ENCODE results near the gene FASTK. TPM values are rescaled to one million over a fixed set of nuclear protein-coding genes. Genes with fewer than 3 reads are reported as not detected.

The FASTK gene
- total and polyA plus RNA-seq, 2 of the 4 experiments (the other 2 are of a cell fraction) = 53.8 to 115 TPM

DNA sequence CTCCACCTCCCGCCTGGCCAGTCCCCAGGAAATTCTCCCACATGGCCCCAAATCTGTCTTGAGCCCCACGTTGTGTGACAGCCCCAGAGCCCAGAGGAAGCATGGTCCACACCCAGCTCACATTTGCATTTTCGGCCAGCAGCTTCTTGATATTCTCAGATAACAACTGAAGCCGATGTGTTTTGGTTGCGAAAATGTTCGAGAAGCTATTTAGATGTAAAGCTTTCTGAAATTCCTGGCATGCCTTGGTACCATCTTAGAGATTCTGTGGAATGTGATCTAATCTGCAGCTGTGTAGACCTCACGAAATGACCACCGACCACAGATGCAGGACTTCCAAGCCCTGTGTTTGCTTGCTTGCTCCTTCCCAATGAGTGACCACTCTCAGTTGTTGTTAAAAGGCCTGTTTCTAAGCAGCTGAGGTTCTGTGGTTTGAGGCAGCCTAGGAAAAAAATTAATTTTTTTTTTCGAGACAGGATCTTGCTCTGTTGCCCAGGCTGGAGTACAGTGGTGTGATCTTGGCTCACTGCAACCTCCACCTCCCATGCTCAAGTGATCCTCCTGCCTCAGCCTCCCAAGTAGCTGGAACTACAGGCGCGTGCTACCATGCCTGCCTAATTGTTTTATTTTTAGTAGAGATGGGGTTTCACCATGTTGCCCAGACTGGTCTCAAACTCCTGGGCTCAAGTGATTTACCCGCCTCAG is 12.4 kb downstream of the FASTK start:
- Histone ChIP-seq H2AFZ (replicated peaks; ENCODE audit: low read length, poor library complexity) (no peak overlapping the region), H3K14ac (replicated peaks; ENCODE audit: low read depth, low read length) (no peak overlapping the region; the same call in 1 of the 2 replicates), H3K9me3 (ENCODE audit: control insufficient read depth, insufficient read depth, low read length) (no peaks in the 10 kb centered on the region), H3K4me3 (ENCODE audit: insufficient read depth, low read depth, low read length) (no peak overlapping the region), H2AK9ac (replicated peaks; ENCODE audit: low read depth, low read length, poor library complexity) (no peak overlapping the region), H3K79me1 (ENCODE audit: low read depth in 1 of 2, low read length in 2 of 2) (peaks cover 13 to 36% of the 10 kb centered on the region in 2 experiments), H4K8ac (ENCODE audit: low read depth in 2 of 2, low read length in 2 of 2) (0 out of 4 replicates have a peak overlapping the region, but pooled peaks of 1 of the 2 experiments have one; percentile 2), H2BK120ac (ENCODE audit: low read depth, low read length) (no peak overlapping the region), H3K9ac (ENCODE audit: low read depth, low read length) (no peak overlapping the region), H3K4ac (ENCODE audit: low read depth, low read length) (peak overlapping the region; percentile 11; the same call in 1 of the 2 replicates), H2BK15ac (ENCODE audit: low read depth, low read length) (no peak overlapping the region), H2BK20ac (ENCODE audit: low read depth, low read length) (no peak overlapping the region), H3K23ac (ENCODE audit: low read depth, low read length) (no peak overlapping the region), H4K5ac (ENCODE audit: low read depth, low read length) (no peak overlapping the region), H4K91ac (ENCODE audit: insufficient read depth, low read depth, low read length) (peak overlapping the region; percentile 17; the same call in 1 of the 2 replicates), H3K56ac (ENCODE audit: extremely low read depth, insufficient read depth, low read length) (no peak overlapping the region), H2AK5ac (ENCODE audit: low read depth, low read length) (no peak overlapping the region), H3K36me3 (ENCODE audit: control insufficient read depth, insufficient read depth, low read length) (peaks cover 77% of the 10 kb centered on the region), H3K4me2 (ENCODE audit: low read depth, low read length) (no peak overlapping the region), H3K4me1 (ENCODE audit: control insufficient read depth, insufficient read depth, low read length) (peaks cover 9% of the 10 kb centered on the region), H3K27me3 (ENCODE audit: control insufficient read depth, insufficient read depth, low read length) (no peaks in the 10 kb centered on the region), H3K9me1 (ENCODE audit: insufficient read depth, low read length) (peaks cover 4% of the 10 kb centered on the region; the same call in 1 of the 2 replicates), H3K18ac (ENCODE audit: low read depth, low read length) (no peak overlapping the region), H3K27ac (ENCODE audit: insufficient read depth, low read length) (peak overlapping the region; percentile 17; the same call in 1 of the 2 replicates), H2BK5ac (ENCODE audit: low read depth, low read length, poor library complexity, severe bottlenecking) (peak overlapping the region; percentile 23), H4K20me1 (ENCODE audit: insufficient read depth, low read length) (peaks cover 14% of the 10 kb centered on the region)
- WGBS, 2 experiments (ENCODE audit: extremely low coverage in 2 of 2, insufficient read length in 1 of 2) = 69% methylated on average over 2 of the region's 12 CpGs; no CpG with 5 or more reads in 1 of the 2 experiments
- ATAC-seq (ENCODE audit: low read depth) = peak; percentile 79
- POLR2A ChIA-PET (ENCODE audit: unreplicated experiment) = interaction anchor here (1.1 kb wide), 1 partner anchor 12 kb away, joined by 7 read pairs; the partner anchor contains the start of gene FASTK
- no TSS peak for BruUV-seq (replicated peaks)
- CTCF ChIA-PET = no interaction called here
- intact Hi-C loops (cut with micrococcal nuclease) (loop anchor here (1.0 kb wide), 1 partner anchor 9 kb away; the partner anchor contains the start of gene SLC4A2), dilution Hi-C loops (cut with HindIII; ENCODE audit: low sequenced_read_pairs, unreplicated experiment) (no loop called here), in situ Hi-C loops (cut with MboI; ENCODE audit: low sequenced_read_pairs) (no loop called here)
- no peak for TF ChIP-seq RAD21 (IDR thresholded peaks at IDR 0.05; ENCODE audit: low read length)
- TF ChIP-seq, protein P1, sequence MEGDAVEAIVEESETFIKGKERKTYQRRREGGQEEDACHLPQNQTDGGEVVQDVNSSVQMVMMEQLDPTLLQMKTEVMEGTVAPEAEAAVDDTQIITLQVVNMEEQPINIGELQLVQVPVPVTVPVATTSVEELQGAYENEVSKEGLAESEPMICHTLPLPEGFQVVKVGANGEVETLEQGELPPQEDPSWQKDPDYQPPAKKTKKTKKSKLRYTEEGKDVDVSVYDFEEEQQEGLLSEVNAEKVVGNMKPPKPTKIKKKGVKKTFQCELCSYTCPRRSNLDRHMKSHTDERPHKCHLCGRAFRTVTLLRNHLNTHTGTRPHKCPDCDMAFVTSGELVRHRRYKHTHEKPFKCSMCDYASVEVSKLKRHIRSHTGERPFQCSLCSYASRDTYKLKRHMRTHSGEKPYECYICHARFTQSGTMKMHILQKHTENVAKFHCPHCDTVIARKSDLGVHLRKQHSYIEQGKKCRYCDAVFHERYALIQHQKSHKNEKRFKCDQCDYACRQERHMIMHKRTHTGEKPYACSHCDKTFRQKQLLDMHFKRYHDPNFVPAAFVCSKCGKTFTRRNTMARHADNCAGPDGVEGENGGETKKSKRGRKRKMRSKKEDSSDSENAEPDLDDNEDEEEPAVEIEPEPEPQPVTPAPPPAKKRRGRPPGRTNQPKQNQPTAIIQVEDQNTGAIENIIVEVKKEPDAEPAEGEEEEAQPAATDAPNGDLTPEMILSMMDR (conservative IDR thresholded peaks at IDR 0.05; ENCODE audit: low read depth, low read length) = no peak
- TF ChIP-seq FOS (IDR thresholded peaks at IDR 0.05; ENCODE audit: low read depth, low read length) = no peak
- no peak for TF ChIP-seq CHD1 (IDR thresholded peaks at IDR 0.05; ENCODE audit: low read depth, low read length)
- TF ChIP-seq, protein P2, sequence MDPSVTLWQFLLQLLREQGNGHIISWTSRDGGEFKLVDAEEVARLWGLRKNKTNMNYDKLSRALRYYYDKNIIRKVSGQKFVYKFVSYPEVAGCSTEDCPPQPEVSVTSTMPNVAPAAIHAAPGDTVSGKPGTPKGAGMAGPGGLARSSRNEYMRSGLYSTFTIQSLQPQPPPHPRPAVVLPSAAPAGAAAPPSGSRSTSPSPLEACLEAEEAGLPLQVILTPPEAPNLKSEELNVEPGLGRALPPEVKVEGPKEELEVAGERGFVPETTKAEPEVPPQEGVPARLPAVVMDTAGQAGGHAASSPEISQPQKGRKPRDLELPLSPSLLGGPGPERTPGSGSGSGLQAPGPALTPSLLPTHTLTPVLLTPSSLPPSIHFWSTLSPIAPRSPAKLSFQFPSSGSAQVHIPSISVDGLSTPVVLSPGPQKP (IDR thresholded peaks at IDR 0.05; ENCODE audit: borderline replicate concordance, low read depth, low read length) = no peak
- TF ChIP-seq SMC3 (IDR thresholded peaks at IDR 0.05; ENCODE audit: low read depth, low read length) = no peak
- no peak for TF ChIP-seq RFX5 (IDR thresholded peaks at IDR 0.05; ENCODE audit: low read depth, low read length)
- TF ChIP-seq POLR2A (IDR thresholded peaks at IDR 0.05; ENCODE audit: low read depth, low read length) = no peak
- TF ChIP-seq MAZ (IDR thresholded peaks at IDR 0.05; ENCODE audit: borderline replicate concordance, low read depth, low read length) = no peak
- no peak for TF ChIP-seq MXI1 (IDR thresholded peaks at IDR 0.05; ENCODE audit: borderline replicate concordance, low read depth, low read length)
- no peak for TF ChIP-seq BHLHE40 (IDR thresholded peaks at IDR 0.05; ENCODE audit: low read depth, low read length)
- TF ChIP-seq, protein P3, sequence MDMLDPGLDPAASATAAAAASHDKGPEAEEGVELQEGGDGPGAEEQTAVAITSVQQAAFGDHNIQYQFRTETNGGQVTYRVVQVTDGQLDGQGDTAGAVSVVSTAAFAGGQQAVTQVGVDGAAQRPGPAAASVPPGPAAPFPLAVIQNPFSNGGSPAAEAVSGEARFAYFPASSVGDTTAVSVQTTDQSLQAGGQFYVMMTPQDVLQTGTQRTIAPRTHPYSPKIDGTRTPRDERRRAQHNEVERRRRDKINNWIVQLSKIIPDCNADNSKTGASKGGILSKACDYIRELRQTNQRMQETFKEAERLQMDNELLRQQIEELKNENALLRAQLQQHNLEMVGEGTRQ (IDR thresholded peaks at IDR 0.05; ENCODE audit: low read depth, low read length) = no peak
- no peak for TF ChIP-seq CEBPB (IDR thresholded peaks at IDR 0.05; ENCODE audit: low read depth, low read length)
- TF ChIP-seq MAFK (IDR thresholded peaks at IDR 0.05; ENCODE audit: low read depth, low read length) = no peak
- peak; percentile 74 for DNase-seq
